Pancreas (tissue), 10 donors: ENCODE measurements around the gene RAPGEF4. TPM values are rescaled to one million over a fixed set of nuclear protein-coding genes. Genes with fewer than 3 reads are reported as not detected.

Source experiments
- ATAC-seq, 4 donors: fragments of 200-7000 bp; cut with Tn5 transposase; one replicate each; pipeline versions ENCODE4 v1.8.0 to v1.9.1; 2020; ENCODE audit warnings: mild to moderate bottlenecking in 4 of 4, moderate library complexity in 4 of 4
- DNase-seq, 6 donors: peaks; one replicate each; pipeline ENCODE4 v3.0.0-alpha.2; 2020
- FAIRE-seq: peaks from 2 replicates; lab custom pipeline; 2012; peaks lifted over from hg19 to GRCh38; lab: Jason Lieb, UNC
- H3K27ac ChIP-seq, 4 donors: fragments of 200-600 bp; sonication (generic); 1 replicate in 3 of 4; 2 replicates in 1 of 4; pipeline versions ENCODE4 v1.5.0 to v1.8.0; 2020
- H3K27me3 ChIP-seq, 4 donors: fragments of 200-600 bp; one replicate each; pipeline ENCODE4 v1.8.0; 2021
- H3K36me3 ChIP-seq, 3 donors: fragments of 200-600 bp; sonication (generic) in 1 of 3; one replicate each; pipeline versions ENCODE4 v1.5.0 to v1.8.0; 2020 to 2021
- H3K4me1 ChIP-seq, 3 donors: fragments of 200-600 bp; one replicate each; pipeline ENCODE4 v1.8.0; 2021
- H3K4me3 ChIP-seq, 4 donors: fragments of 200-600 bp; sonication (generic) in 2 of 4; one replicate each; pipeline versions ENCODE4 v1.5.0 to v1.8.0; 2020 to 2021
- H3K9me3 ChIP-seq, 4 donors: fragments of 200-600 bp; one replicate each; pipeline ENCODE4 v1.8.0; 2021
- WGBS, 2 donors: extraction: QIAGEN DNeasy Blood & Tissue Kit; methylation state at CpG; one replicate each; pipeline ENCODE4 v1.1.7; 2013; 5-methylcytosine and 5-hydroxymethylcytosine counted together
- intact Hi-C, 3 donors: fragments of 100-400 bp; cut with DNase I; formaldehyde crosslinking; loops; one replicate each; pipeline versions ENCODE4 v1.11.1 to v1.14.2; 2022
- polyA plus RNA-seq, 2 donors: library from polyadenylated mRNA; stranded (reverse); fragments of 200-250 nt; gene quantifications; one replicate each; pipeline ENCODE4 v1.2.3, GENCODE V29; 2013
- total RNA-seq, 6 donors: library from RNA; stranded (reverse); fragmentation: NEBNext Ultra II Directional in 4 of 6; extraction: Animal tissue kit (Norgen Biotek cat#: 25700) in 4 of 6; gene quantifications; one replicate each; pipeline versions ENCODE4 v1.2.1 to v1.2.4, GENCODE V29; 2021 to 2023
- TF ChIP-seq, protein P1 (sequence below), 4 donors: fragments of 200-600 bp; sonication (generic) in 3 of 4; IDR thresholded peaks; one replicate each; pipeline versions ENCODE4 v1.5.0 to v1.8.0; 2021; ENCODE audit warnings: antibody characterized with exemption in 4 of 4
- donor health status: healthy with polysubstance abuse.
- donor health status: DM: no; HTN: no; CAD: no; lungs with moderate emphysema.
- donor health status: DM: no; HTN: no; CAD: no.
- donor health status: control.
- donor health status: control.
- donor health status: Bipolar disorder and iron deficiency.
- donor health status: DM: yes; HTN: yes; CAD: no.
- donor health status: DM: no; HTN: no; CAD: no.
- donor health status: DM: no; HTN: no; CAD: no.
- donor health status: DM: yes; HTN: yes; CAD: no.

RAPGEF4 gene
- total and polyA plus RNA-seq, 8 donors: 2.1 to 9.0 (median 5.1) TPM

DNA sequence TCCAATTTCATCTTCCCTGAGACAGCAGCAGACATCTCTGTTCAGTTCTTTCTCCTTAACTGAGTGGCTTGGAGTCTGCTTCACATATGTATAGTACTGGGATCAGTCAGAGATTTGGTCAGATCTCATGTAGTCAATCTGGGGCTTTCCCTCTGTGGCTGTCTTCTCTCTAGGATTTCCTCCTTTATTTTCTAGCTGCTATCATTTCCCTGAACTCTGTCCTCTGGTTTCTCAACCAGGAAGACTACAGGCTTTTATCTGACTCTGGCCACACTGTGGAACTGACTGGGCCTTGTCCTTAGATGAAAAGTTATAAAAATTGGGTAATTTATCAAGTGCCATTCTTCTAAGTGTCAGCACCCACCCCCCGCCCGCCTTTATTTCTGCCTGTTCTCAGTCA lies 121.0 kb downstream of the RAPGEF4 start:
- WGBS, 2 donors: 94% methylated on average over 2 of the region's 2 CpGs
- Histone ChIP-seq H3K9me3 (no peaks in the 10 kb centered on the region), H3K27me3 (no peaks in the 10 kb centered on the region), H3K36me3 (no peaks in the 10 kb centered on the region), H3K4me3 (no peak overlapping the region), H3K27ac (peak overlapping the region in 1 of 4 donors; percentile 20), H3K4me1 (peaks cover 0 to 43% (median 14%) of the 10 kb centered on the region in 3 donors)
- DNase-seq: no peak
- intact Hi-C loops: no loop called here
- ATAC-seq: peak in 2 of 4 donors; percentile 52 to 65
- FAIRE-seq: no peak
- TF ChIP-seq, protein P1, sequence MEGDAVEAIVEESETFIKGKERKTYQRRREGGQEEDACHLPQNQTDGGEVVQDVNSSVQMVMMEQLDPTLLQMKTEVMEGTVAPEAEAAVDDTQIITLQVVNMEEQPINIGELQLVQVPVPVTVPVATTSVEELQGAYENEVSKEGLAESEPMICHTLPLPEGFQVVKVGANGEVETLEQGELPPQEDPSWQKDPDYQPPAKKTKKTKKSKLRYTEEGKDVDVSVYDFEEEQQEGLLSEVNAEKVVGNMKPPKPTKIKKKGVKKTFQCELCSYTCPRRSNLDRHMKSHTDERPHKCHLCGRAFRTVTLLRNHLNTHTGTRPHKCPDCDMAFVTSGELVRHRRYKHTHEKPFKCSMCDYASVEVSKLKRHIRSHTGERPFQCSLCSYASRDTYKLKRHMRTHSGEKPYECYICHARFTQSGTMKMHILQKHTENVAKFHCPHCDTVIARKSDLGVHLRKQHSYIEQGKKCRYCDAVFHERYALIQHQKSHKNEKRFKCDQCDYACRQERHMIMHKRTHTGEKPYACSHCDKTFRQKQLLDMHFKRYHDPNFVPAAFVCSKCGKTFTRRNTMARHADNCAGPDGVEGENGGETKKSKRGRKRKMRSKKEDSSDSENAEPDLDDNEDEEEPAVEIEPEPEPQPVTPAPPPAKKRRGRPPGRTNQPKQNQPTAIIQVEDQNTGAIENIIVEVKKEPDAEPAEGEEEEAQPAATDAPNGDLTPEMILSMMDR (IDR thresholded peaks at IDR 0.05): no peak

DNA sequence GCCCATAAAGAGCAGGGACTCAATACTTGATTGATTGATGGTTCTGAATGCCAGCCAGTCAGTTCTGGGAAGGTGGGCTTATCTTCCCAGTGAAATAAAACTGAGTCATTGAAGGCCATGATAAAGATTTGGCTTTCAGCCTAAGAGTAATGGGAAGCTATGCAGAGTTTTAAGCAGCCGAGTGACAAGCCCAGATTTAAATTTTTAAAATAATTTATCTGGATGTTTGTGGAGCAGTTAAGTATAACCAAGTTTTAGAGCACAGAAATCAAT lies 122.8 kb downstream of the RAPGEF4 start:
- Histone ChIP-seq H3K27me3 (no peaks in the 10 kb centered on the region), H3K4me3 (no peak overlapping the region), H3K36me3 (no peaks in the 10 kb centered on the region), H3K27ac (peak overlapping the region in 1 of 4 donors; percentile 1), H3K4me1 (peaks cover 0 to 43% (median 14%) of the 10 kb centered on the region in 3 donors), H3K9me3 (no peaks in the 10 kb centered on the region)
- ATAC-seq: peak; percentile 17 to 80 (median 68)
- TF ChIP-seq, protein P1 (IDR thresholded peaks at IDR 0.05): no peak
- no peak for FAIRE-seq
- intact Hi-C loops: no loop called here
- DNase-seq: peak in 2 of 6 donors; percentile 33
- WGBS, 2 donors: 8 to 20% methylated on average over 1 of the region's 1 CpG

DNA sequence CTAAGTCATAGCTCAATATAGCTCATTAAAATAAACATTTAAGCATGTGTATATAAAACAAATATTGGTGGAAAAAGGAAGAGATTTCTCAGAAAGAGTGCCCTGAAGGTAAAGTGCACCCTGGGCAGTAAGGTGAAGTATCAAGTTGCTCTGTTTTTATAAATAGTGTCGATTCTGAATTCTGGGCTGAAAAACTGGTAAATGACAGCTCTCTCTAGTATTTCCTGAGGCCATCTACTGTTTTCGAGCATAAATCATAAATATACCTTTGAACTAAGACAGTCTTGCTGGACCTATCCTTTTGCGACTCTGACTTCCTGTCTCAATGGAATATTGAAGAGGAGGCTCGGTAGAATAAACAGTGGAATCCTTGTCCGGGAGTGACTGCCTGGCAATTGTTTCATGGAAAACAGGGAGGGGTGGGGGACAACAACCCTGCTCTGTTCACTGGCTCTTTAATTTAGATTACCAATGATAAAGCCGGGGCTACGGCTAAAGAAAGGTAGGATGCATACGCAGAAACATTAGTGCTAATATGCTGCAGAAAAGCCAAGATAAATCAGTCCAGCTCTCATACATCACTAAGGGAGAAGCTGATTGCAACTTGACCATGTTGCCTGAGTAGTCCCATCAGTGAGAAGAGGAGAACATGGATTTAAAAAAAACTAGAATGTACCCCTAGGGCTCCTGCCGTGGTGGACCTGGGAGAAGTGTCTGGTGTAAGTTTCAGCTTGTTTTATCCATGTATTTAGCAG lies 124.1 kb downstream of the RAPGEF4 start:
- 55 to 61% methylated on average over 9 of the region's 9 CpGs for WGBS, 2 donors
- H3K4me1 ChIP-seq: peaks cover 0 to 43% (median 14%) of the 10 kb centered on the region in 3 donors
- FAIRE-seq (no peak), DNase-seq (no peak), ATAC-seq (peak in 1 of 4 donors; percentile 33)
- intact Hi-C loops: loop anchor here in 1 of 3 donors (10.0 kb wide), 1 partner anchor 55 kb away; no protein-coding TSS in a partner anchor
- no peak overlapping the region for H3K4me3 ChIP-seq
- no peaks in the 10 kb centered on the region for H3K36me3 ChIP-seq
- TF ChIP-seq, protein P1 (IDR thresholded peaks at IDR 0.05): no peak
- H3K9me3 ChIP-seq: no peaks in the 10 kb centered on the region
- H3K27me3 ChIP-seq: no peaks in the 10 kb centered on the region
- peak overlapping the region in 2 of 4 donors; percentile 4 to 29 for H3K27ac ChIP-seq

DNA sequence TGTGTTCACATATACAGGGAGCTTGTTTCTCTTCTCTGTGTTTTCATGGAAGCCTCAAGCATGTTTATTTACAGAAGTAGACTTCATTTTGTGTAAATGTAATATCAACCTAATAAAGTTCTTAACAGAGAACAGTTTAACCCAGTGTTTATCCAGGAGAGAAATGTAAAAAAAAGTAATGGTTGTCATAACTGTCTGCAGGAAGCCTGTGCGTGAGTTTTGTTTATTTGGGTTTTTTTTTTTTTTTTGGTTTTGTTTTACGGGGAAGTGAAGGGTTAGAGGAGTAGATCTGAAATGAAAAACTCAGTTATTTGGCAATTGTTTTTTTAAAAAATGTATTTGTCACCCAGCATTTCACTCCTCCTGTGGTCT lies 124.7 kb downstream of the RAPGEF4 start:
- no peak for ATAC-seq
- 62 to 76% methylated on average over 2 of the region's 2 CpGs for WGBS, 2 donors
- H3K27ac ChIP-seq: peak overlapping the region in 2 of 4 donors; percentile 4 to 29
- H3K4me3 ChIP-seq: no peak overlapping the region
- FAIRE-seq: no peak
- no peaks in the 10 kb centered on the region for H3K36me3 ChIP-seq
- intact Hi-C loops: loop anchor here in 1 of 3 donors (10.0 kb wide), 1 partner anchor 54 kb away; no protein-coding TSS in a partner anchor
- no peak for DNase-seq
- H3K4me1 ChIP-seq: peaks cover 0 to 43% (median 14%) of the 10 kb centered on the region in 3 donors
- no peaks in the 10 kb centered on the region for H3K9me3 ChIP-seq
- TF ChIP-seq, protein P1 (IDR thresholded peaks at IDR 0.05): no peak
- H3K27me3 ChIP-seq: no peaks in the 10 kb centered on the region

DNA sequence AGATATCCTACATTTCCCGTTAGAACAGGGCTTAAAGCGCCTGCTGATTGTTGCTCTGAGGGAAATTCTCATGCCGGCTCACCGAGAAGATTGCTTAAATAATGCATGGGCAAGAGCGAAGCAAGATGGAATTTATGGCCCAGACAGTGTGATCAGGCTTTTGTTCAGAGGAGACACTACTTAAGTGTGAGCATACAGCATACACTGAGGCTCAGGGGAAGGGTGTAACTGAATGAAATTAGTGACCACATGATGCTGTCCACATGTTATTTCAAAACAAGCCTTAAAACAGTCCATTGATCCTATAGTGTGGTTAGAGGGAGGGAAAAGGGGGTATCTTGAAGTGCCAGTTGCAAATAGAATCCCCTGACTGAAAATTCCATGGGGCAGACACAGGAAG lies 125.5 kb downstream of the RAPGEF4 start:
- intact Hi-C loops: loop anchor here in 1 of 3 donors (10.0 kb wide), 1 partner anchor 54 kb away; no protein-coding TSS in a partner anchor
- H3K4me1 ChIP-seq: peaks cover 0 to 43% (median 14%) of the 10 kb centered on the region in 3 donors
- ATAC-seq (no peak), FAIRE-seq (no peak), DNase-seq (no peak)
- H3K4me3 ChIP-seq: no peak overlapping the region
- H3K27ac ChIP-seq: no peak overlapping the region
- H3K27me3 ChIP-seq: no peaks in the 10 kb centered on the region
- H3K36me3 ChIP-seq: no peaks in the 10 kb centered on the region
- no peaks in the 10 kb centered on the region for H3K9me3 ChIP-seq
- 84 to 88% methylated on average over 5 of the region's 5 CpGs for WGBS, 2 donors
- TF ChIP-seq, protein P1 (IDR thresholded peaks at IDR 0.05): no peak
